Measurements from ENCODE around the gene TMEM38B. TPM values are rescaled to one million over a fixed set of nuclear protein-coding genes. Genes with fewer than 3 reads are reported as not detected.

Gene TMEM38B
- polyA plus RNA-seq, 1 of the 3 experiments (the other 2 are of a cell fraction): 6.8 TPM

DNA sequence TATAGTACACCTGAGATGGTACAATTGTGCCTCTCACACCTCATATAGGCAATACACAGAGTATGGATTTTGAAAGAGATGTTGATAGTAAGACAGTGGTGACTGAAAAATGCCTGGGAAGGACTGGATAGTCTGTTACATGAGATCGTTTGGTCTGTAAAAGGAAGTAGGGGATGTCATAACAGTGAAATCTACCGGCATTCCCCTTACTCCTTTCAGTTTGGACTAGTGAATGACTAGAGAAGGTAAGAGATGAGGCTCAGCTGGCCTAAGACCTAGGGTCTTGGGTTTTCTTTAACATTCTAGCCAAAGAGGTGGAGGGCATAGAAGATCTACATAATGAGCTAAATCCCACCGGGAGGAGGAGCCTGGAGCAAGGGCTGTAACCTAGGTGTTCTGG is 24.0 kb upstream of the TMEM38B start:
- Histone ChIP-seq H3K27me3 (ENCODE audit: insufficient read depth) (no peaks in the 10 kb centered on the region), H3K27ac (ENCODE audit: low read depth in 2 of 2, low read length in 1 of 2) (no peak overlapping the region), H3K9me2 (no peaks in the 10 kb centered on the region), H3K9me3 (no peaks in the 10 kb centered on the region), H3K9ac (no peak overlapping the region), H3F3A (replicated peaks; ENCODE audit: insufficient read depth) (no peaks in the 10 kb centered on the region), H2AFZ (ENCODE audit: low read depth) (no peak overlapping the region), H3K4me2 (no peak overlapping the region), H4K20me1 (ENCODE audit: insufficient read depth) (no peaks in the 10 kb centered on the region), H3K36me3 (replicated peaks in 1 of 2; ENCODE audit: control insufficient read depth in 1 of 2, insufficient read depth in 2 of 2, low read length in 1 of 2) (no peaks in the 10 kb centered on the region), H3K4me3 (ENCODE audit: low read depth in 2 of 2, low read length in 1 of 2) (no peak overlapping the region), H3K79me2 (ENCODE audit: insufficient read depth) (no peaks in the 10 kb centered on the region), H3K4me1 (ENCODE audit: control insufficient read depth in 1 of 2, insufficient read depth in 2 of 2, low read depth in 1 of 2, low read length in 1 of 2) (no peaks in the 10 kb centered on the region)
- no peak for DNase-seq
- TF ChIP-seq CHD2 (IDR thresholded peaks at IDR 0.05; ENCODE audit: low read length, partially characterized antibody) (no peak), ELF1 (IDR thresholded peaks at IDR 0.05) (no peak), NRF1 (IDR thresholded peaks at IDR 0.05; ENCODE audit: low read depth, low read length) (no peak), NFIC (IDR thresholded peaks at IDR 0.05; ENCODE audit: borderline replicate concordance) (no peak), GATA2 (CRISPR knock-in tag; IDR thresholded peaks at IDR 0.05) (no peak), TCF12 (IDR thresholded peaks at IDR 0.05) (no peak), FOSL2 (IDR thresholded peaks at IDR 0.05; ENCODE audit: borderline replicate concordance, low read depth) (no peak), EP300 (IDR thresholded peaks at IDR 0.05; ENCODE audit: borderline replicate concordance in 1 of 2, low read depth in 1 of 2, low read length in 1 of 2) (no peak), POLR2AphosphoS5 (IDR thresholded peaks at IDR 0.05; ENCODE audit: low read depth, low read length) (no peak)
- TF ChIP-seq, protein P1, sequence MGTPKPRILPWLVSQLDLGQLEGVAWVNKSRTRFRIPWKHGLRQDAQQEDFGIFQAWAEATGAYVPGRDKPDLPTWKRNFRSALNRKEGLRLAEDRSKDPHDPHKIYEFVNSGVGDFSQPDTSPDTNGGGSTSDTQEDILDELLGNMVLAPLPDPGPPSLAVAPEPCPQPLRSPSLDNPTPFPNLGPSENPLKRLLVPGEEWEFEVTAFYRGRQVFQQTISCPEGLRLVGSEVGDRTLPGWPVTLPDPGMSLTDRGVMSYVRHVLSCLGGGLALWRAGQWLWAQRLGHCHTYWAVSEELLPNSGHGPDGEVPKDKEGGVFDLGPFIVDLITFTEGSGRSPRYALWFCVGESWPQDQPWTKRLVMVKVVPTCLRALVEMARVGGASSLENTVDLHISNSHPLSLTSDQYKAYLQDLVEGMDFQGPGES (IDR thresholded peaks at IDR 0.05; ENCODE audit: low read depth, low read length): no peak
- TF ChIP-seq, protein P2, sequence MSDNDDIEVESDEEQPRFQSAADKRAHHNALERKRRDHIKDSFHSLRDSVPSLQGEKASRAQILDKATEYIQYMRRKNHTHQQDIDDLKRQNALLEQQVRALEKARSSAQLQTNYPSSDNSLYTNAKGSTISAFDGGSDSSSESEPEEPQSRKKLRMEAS (IDR thresholded peaks at IDR 0.05; ENCODE audit: low read depth): no peak
- TF ChIP-seq, protein P3, sequence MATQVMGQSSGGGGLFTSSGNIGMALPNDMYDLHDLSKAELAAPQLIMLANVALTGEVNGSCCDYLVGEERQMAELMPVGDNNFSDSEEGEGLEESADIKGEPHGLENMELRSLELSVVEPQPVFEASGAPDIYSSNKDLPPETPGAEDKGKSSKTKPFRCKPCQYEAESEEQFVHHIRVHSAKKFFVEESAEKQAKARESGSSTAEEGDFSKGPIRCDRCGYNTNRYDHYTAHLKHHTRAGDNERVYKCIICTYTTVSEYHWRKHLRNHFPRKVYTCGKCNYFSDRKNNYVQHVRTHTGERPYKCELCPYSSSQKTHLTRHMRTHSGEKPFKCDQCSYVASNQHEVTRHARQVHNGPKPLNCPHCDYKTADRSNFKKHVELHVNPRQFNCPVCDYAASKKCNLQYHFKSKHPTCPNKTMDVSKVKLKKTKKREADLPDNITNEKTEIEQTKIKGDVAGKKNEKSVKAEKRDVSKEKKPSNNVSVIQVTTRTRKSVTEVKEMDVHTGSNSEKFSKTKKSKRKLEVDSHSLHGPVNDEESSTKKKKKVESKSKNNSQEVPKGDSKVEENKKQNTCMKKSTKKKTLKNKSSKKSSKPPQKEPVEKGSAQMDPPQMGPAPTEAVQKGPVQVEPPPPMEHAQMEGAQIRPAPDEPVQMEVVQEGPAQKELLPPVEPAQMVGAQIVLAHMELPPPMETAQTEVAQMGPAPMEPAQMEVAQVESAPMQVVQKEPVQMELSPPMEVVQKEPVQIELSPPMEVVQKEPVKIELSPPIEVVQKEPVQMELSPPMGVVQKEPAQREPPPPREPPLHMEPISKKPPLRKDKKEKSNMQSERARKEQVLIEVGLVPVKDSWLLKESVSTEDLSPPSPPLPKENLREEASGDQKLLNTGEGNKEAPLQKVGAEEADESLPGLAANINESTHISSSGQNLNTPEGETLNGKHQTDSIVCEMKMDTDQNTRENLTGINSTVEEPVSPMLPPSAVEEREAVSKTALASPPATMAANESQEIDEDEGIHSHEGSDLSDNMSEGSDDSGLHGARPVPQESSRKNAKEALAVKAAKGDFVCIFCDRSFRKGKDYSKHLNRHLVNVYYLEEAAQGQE (IDR thresholded peaks at IDR 0.05; ENCODE audit: low read depth, low read length): no peak
- 67% methylated on average over 3 of the region's 3 CpGs for WGBS (ENCODE audit: low lambda C conversion rate)
- ChIA-PET POLR2A (no interaction called here), CTCF (interaction anchor here (1.1 kb wide), 1 partner anchor 31 kb away, joined by 3 read pairs; no protein-coding TSS in a partner anchor)

DNA sequence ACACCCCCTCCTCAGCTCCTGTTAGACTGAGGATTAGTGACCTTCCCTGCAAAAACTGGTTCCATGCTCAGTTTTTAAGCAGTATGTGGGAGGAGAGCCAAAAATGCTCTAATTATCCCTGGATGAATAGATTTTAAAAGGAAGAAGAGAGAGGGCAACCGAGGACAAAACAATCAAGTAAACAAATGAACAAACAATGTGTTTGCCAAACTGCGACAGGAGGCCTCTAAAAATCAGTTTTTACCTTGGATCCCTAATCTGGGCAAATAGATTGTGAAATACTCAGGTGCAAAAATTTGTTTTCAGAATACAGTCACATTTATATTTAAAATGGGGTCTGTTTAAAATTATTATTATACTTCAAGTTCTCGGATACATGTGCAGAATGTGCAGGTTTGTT is 23.6 kb upstream of the TMEM38B start:
- ChIA-PET CTCF (interaction anchor here (0.5 to 1.1 kb wide), 2 partner anchors 31 to 37 kb away, joined by 3 read pairs; no protein-coding TSS in a partner anchor), POLR2A (no interaction called here)
- H3K4me2 ChIP-seq: no peak overlapping the region
- H3K9ac ChIP-seq: no peak overlapping the region
- no peak for TF ChIP-seq RAD21 (IDR thresholded peaks at IDR 0.05; ENCODE audit: low read length)
- no peak for TF ChIP-seq RFX5 (IDR thresholded peaks at IDR 0.05; ENCODE audit: low read length)
- no peaks in the 10 kb centered on the region for H3K9me2 ChIP-seq
- DNase-seq: no peak
- H3F3A ChIP-seq (replicated peaks; ENCODE audit: insufficient read depth): no peaks in the 10 kb centered on the region
- no peaks in the 10 kb centered on the region for H3K4me1 ChIP-seq (ENCODE audit: control insufficient read depth in 1 of 2, insufficient read depth in 2 of 2, low read depth in 1 of 2, low read length in 1 of 2)
- H3K27ac ChIP-seq (ENCODE audit: low read depth in 2 of 2, low read length in 1 of 2): no peak overlapping the region
- no peaks in the 10 kb centered on the region for H3K79me2 ChIP-seq (ENCODE audit: insufficient read depth)
- H3K9me3 ChIP-seq: no peaks in the 10 kb centered on the region
- H3K36me3 ChIP-seq (replicated peaks in 1 of 2; ENCODE audit: control insufficient read depth in 1 of 2, insufficient read depth in 2 of 2, low read length in 1 of 2): no peaks in the 10 kb centered on the region
- no peaks in the 10 kb centered on the region for H3K27me3 ChIP-seq (ENCODE audit: insufficient read depth)
- no peak overlapping the region for H2AFZ ChIP-seq (ENCODE audit: low read depth)
- 40% methylated on average over 3 of the region's 3 CpGs for WGBS (ENCODE audit: low lambda C conversion rate)
- no peaks in the 10 kb centered on the region for H4K20me1 ChIP-seq (ENCODE audit: insufficient read depth)
- H3K4me3 ChIP-seq (ENCODE audit: low read depth in 2 of 2, low read length in 1 of 2): no peak overlapping the region
